Keratinocyte (primary cell): Measurements from ENCODE around the gene S1PR3.

Experiments
- EZH2 ChIP-seq: IDR thresholded peaks from one replicate; pipeline ENCODE4 v1.6.1; 2012; ENCODE audit warnings: inconsistent platforms, mild to moderate bottlenecking, low read length, moderate library complexity
- TF ChIP-seq, protein P1 (sequence below), 3 experiments: IDR thresholded peaks in 1 of 3; conservative IDR thresholded peaks in 1 of 3; optimal IDR thresholded peaks in 1 of 3; 2 replicates in 2 of 3; 3 replicates in 1 of 3; pipeline versions ENCODE3 to v1.5.1; 2011; ENCODE audit warnings: low read length in 3 of 3, mild to moderate bottlenecking in 3 of 3, moderate library complexity in 2 of 3, control low read depth in 1 of 3, inconsistent platforms in 1 of 3; ENCODE audit not compliant: insufficient read depth in 2 of 3; ENCODE audit errors: extremely low read depth in 1 of 3

DNA sequence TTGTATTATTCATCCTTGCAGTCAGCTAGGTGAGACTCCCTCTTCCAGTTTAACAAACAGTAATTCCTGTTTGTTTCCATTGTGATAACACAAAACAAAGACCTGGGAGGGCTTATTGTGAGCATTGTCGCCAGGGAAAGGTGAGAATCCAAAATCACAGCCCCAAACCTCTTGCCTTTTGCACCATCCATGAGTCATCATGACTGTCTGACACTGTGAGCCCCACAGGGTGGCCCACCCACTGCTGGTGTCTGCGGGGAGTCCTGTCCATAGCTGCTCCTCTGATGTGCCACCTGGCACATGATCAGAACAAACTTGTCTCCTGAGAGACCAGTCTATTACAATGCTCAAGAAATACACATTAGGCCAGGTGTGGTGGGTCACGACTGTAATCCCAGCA lies 33.7 kb upstream of the S1PR3 start:
- TF ChIP-seq, protein P1, sequence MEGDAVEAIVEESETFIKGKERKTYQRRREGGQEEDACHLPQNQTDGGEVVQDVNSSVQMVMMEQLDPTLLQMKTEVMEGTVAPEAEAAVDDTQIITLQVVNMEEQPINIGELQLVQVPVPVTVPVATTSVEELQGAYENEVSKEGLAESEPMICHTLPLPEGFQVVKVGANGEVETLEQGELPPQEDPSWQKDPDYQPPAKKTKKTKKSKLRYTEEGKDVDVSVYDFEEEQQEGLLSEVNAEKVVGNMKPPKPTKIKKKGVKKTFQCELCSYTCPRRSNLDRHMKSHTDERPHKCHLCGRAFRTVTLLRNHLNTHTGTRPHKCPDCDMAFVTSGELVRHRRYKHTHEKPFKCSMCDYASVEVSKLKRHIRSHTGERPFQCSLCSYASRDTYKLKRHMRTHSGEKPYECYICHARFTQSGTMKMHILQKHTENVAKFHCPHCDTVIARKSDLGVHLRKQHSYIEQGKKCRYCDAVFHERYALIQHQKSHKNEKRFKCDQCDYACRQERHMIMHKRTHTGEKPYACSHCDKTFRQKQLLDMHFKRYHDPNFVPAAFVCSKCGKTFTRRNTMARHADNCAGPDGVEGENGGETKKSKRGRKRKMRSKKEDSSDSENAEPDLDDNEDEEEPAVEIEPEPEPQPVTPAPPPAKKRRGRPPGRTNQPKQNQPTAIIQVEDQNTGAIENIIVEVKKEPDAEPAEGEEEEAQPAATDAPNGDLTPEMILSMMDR (optimal IDR thresholded peaks at IDR 0.05 in 1 of 3, IDR thresholded peaks at IDR 0.05 in 1 of 3, conservative IDR thresholded peaks at IDR 0.05 in 1 of 3; ENCODE audit: extremely low read depth in 1 of 3, insufficient read depth in 2 of 3, low read length in 3 of 3), result no peak
- no peak for TF ChIP-seq EZH2
